ENCODE measurements around the gene MRPS27.

- TF ChIP-seq CTCF (conservative IDR thresholded peaks at IDR 0.05) (peak; percentile 90), ZFX (IDR thresholded peaks at IDR 0.05) (no peak)
Measured at GRCh38 chr5:72268753-72269410, 51.2 kb downstream of the MRPS27 start.
